ENCODE data around the gene NCOA1.

DNA sequence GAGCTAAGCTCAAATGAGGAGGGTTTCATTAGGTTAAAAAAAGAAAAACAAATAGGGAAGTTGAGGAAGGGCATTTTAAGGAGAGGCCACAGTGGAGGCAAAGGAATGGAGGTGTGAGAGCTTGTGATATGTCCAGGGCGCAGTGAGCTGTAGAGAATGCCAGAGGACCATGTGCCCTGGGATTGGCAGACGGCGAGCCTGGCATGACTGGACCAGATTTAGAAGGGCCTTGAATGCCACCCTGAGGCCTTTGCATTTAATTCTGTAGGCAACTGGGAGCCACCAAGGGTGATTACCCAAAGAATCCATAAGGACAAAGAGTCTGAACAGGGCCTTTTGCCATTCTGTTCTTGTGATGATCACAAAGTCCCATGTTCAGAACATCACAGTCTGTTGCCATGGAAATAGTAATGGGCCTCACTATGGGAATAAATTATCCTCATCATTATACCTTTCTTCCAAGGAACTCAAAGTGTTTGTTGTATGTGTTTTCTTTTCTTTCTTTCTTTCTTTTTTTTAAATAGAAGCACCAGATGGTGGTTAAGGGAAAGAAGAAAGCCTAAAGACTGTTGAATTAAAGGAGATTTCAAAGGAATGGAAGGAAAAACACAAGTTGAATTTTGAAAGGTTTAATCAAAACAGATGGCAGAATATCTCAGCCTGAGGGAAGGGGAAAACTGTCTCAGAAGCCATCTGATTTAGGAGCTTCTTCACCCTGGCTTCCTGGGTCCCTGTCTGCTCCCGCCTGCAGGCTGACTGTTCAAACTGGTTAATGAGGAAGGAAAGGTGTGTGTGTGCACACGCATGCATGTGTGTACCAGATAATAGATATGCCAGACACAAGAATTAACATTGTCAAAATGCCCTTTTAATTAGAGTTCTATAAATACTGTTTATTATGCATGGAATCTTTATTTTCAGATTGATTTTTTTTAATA is 31.6 kb upstream of the NCOA1 start:
- TF ChIP-seq, protein P1, sequence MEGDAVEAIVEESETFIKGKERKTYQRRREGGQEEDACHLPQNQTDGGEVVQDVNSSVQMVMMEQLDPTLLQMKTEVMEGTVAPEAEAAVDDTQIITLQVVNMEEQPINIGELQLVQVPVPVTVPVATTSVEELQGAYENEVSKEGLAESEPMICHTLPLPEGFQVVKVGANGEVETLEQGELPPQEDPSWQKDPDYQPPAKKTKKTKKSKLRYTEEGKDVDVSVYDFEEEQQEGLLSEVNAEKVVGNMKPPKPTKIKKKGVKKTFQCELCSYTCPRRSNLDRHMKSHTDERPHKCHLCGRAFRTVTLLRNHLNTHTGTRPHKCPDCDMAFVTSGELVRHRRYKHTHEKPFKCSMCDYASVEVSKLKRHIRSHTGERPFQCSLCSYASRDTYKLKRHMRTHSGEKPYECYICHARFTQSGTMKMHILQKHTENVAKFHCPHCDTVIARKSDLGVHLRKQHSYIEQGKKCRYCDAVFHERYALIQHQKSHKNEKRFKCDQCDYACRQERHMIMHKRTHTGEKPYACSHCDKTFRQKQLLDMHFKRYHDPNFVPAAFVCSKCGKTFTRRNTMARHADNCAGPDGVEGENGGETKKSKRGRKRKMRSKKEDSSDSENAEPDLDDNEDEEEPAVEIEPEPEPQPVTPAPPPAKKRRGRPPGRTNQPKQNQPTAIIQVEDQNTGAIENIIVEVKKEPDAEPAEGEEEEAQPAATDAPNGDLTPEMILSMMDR (IDR thresholded peaks at IDR 0.05; ENCODE audit: insufficient read depth, low read length) = no peak
- TF ChIP-seq POLR2AphosphoS5 (IDR thresholded peaks at IDR 0.05; ENCODE audit: low read depth) = no peak
- TF ChIP-seq, protein P2, sequence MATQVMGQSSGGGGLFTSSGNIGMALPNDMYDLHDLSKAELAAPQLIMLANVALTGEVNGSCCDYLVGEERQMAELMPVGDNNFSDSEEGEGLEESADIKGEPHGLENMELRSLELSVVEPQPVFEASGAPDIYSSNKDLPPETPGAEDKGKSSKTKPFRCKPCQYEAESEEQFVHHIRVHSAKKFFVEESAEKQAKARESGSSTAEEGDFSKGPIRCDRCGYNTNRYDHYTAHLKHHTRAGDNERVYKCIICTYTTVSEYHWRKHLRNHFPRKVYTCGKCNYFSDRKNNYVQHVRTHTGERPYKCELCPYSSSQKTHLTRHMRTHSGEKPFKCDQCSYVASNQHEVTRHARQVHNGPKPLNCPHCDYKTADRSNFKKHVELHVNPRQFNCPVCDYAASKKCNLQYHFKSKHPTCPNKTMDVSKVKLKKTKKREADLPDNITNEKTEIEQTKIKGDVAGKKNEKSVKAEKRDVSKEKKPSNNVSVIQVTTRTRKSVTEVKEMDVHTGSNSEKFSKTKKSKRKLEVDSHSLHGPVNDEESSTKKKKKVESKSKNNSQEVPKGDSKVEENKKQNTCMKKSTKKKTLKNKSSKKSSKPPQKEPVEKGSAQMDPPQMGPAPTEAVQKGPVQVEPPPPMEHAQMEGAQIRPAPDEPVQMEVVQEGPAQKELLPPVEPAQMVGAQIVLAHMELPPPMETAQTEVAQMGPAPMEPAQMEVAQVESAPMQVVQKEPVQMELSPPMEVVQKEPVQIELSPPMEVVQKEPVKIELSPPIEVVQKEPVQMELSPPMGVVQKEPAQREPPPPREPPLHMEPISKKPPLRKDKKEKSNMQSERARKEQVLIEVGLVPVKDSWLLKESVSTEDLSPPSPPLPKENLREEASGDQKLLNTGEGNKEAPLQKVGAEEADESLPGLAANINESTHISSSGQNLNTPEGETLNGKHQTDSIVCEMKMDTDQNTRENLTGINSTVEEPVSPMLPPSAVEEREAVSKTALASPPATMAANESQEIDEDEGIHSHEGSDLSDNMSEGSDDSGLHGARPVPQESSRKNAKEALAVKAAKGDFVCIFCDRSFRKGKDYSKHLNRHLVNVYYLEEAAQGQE (IDR thresholded peaks at IDR 0.05; ENCODE audit: insufficient replicate concordance, low read depth) = no peak

Data from HL-60 (cell line).